Activated T-cell treated with anti-CD3 and anti-CD28 coated beads, Interleukin-2, amount 50 U/mL, for 72 hours (primary cell): ENCODE results near the gene UBE2L3. TPM values are rescaled to one million over a fixed set of nuclear protein-coding genes. Genes with fewer than 3 reads are reported as not detected.

Source experiments
- ATAC-seq, 2 donors: fragments of 150-1000 bp; cut with Tn5 transposase; replicated peaks in 1 of 2; 2 replicates each; pipeline ENCODE4 v1.10.0; 2021; ENCODE audit warnings: moderate library complexity in 2 of 2, mild to moderate bottlenecking in 1 of 2
- DNase-seq, 2 donors: peaks; one replicate each; pipeline ENCODE4 v3.0.0; 2021 to 2022; ENCODE audit warnings: mixed read lengths in 1 of 2
- H3K27ac Mint-ChIP-seq: one replicate; pipeline ENCODE4 v1.8.0; 2022; ENCODE audit warnings: mild to moderate bottlenecking, moderate library complexity, mixed read lengths
- H3K27me3 Mint-ChIP-seq: one replicate; pipeline ENCODE4 v1.8.0; 2022; ENCODE audit warnings: low read depth, mixed read lengths
- H3K36me3 Mint-ChIP-seq, 2 donors: one replicate each; pipeline ENCODE4 v1.8.0; 2022; ENCODE audit warnings: mixed read lengths in 2 of 2, mild to moderate bottlenecking in 1 of 2; ENCODE audit not compliant: insufficient read depth in 2 of 2
- H3K4me1 Mint-ChIP-seq: one replicate; pipeline ENCODE4 v1.8.0; 2022; ENCODE audit warnings: low read depth, mixed read lengths
- H3K4me3 Mint-ChIP-seq, 2 donors: one replicate each; pipeline ENCODE4 v1.8.0; 2022; ENCODE audit warnings: mild to moderate bottlenecking in 2 of 2, mixed read lengths in 2 of 2, moderate library complexity in 2 of 2
- H3K9me3 Mint-ChIP-seq, 2 donors: one replicate each; pipeline ENCODE4 v1.8.0; 2022; ENCODE audit warnings: mixed read lengths in 2 of 2
- total RNA-seq, 2 donors: library from RNA; stranded (reverse); gene quantifications; one replicate each; pipeline ENCODE4 v1.2.3, GENCODE V29; 2022

Gene UBE2L3
- total RNA-seq, 2 donors from 2014 or later, result 42.7 to 43.5 TPM

DNA sequence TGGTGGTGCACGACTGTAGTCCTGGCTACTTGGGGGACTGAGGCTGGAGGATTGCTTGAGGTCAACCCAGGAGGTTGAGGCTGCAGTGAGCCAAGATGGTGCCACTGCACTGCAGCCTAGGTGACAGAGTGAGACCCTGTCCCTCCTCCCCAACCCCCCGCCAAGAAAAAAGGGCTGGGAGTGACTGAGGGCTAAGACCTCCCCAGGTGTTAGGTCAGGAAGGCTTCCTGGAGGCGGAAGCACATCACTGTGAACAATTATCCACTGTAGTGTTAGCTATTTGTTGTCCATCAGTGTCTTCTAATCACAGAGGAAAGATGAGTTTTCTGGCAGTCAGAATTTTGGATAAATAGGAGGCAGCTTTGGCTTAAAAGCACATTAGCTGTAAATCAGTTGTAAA, 53.5 kb downstream of the UBE2L3 start:
- Mint-ChIP-seq H3K27ac (no peak overlapping the region), H3K4me3 (no peak overlapping the region), H3K9me3 (no peaks in the 10 kb centered on the region), H3K27me3 (no peaks in the 10 kb centered on the region), H3K4me1 (peaks cover 28% of the 10 kb centered on the region), H3K36me3 (peaks cover 1 to 12% of the 10 kb centered on the region in 2 donors)
- DNase-seq (no peak), ATAC-seq (no peak)

GRCh38 chr22:21622011-21622918, 54.8 kb downstream of the UBE2L3 start:
- Mint-ChIP-seq H3K36me3 (peaks cover 0 to 11% of the 10 kb centered on the region in 2 donors), H3K9me3 (no peaks in the 10 kb centered on the region), H3K27ac (peak overlapping the region; percentile 30), H3K4me3 (no peak overlapping the region), H3K4me1 (peaks cover 40% of the 10 kb centered on the region), H3K27me3 (no peaks in the 10 kb centered on the region)
- no peak for ATAC-seq
- no peak for DNase-seq

GRCh38 chr22:21622919-21623647, 55.6 kb downstream of the UBE2L3 start:
- no peak overlapping the region for H3K4me3 Mint-ChIP-seq

GRCh38 chr22:21623648-21623970, 56.1 kb downstream of the UBE2L3 start:
- peaks cover 53% of the 10 kb centered on the region for H3K4me1 Mint-ChIP-seq
- ATAC-seq (no peak), DNase-seq (no peak)
- H3K4me3 Mint-ChIP-seq, result no peak overlapping the region
- no peak overlapping the region for H3K27ac Mint-ChIP-seq
- H3K9me3 Mint-ChIP-seq, result no peaks in the 10 kb centered on the region
- peaks cover 0 to 21% of the 10 kb centered on the region in 2 donors for H3K36me3 Mint-ChIP-seq
- no peaks in the 10 kb centered on the region for H3K27me3 Mint-ChIP-seq

More at GRCh38 chr22:21622919-21623647, 55.6 kb downstream of the UBE2L3 start:
- Mint-ChIP-seq H3K4me1 (peaks cover 48% of the 10 kb centered on the region), H3K27ac (peak overlapping the region; percentile 30), H3K27me3 (no peaks in the 10 kb centered on the region), H3K36me3 (peaks cover 0 to 18% of the 10 kb centered on the region in 2 donors), H3K9me3 (no peaks in the 10 kb centered on the region)
- DNase-seq, result no peak
- no peak for ATAC-seq

DNA sequence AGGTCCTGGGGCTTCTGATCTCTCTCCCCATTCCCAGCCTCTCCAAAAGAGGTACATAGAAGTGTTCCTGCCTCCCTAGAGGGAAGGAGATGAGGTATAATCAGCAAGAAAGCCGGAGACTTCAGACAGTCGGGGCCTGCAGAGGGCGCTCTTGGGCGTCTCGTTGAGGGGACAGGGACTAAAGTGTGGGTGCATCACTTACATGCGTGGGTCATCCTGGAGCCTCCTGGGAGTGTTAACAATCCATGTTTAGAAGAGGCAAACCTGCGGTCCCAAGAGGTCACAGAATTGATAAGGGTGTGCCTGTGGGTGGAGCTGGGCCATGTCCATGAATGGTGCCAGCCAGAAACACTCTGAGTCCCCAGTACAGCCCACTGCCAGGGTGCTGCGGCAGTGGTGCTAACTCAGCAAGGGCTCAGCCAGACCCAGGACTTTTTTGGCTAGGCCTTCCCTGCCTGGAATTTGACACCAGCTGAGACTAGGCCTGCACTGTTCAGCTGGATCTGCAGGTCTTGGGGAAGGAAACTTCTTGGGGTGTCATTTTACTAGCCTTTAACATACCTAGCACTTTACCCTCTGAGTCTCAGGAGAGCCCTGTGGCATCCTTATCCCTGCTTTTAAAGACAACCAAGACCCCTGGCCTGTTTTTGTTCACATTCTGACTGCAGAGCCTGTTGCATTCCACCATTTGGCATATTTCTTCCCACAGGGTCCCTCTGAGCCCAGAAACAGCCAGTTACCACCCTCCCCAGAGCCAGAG, 56.8 kb downstream of the UBE2L3 start:
- H3K36me3 Mint-ChIP-seq, result peaks cover 2 to 23% of the 10 kb centered on the region in 2 donors
- ATAC-seq, result peak in 1 of 2 donors; percentile 10
- peak; percentile 47 to 53 for DNase-seq
- no peak overlapping the region for H3K4me3 Mint-ChIP-seq
- H3K27me3 Mint-ChIP-seq, result no peaks in the 10 kb centered on the region
- no peaks in the 10 kb centered on the region for H3K9me3 Mint-ChIP-seq
- peak overlapping the region; percentile 84 for H3K27ac Mint-ChIP-seq
- peaks cover 58% of the 10 kb centered on the region for H3K4me1 Mint-ChIP-seq

DNA sequence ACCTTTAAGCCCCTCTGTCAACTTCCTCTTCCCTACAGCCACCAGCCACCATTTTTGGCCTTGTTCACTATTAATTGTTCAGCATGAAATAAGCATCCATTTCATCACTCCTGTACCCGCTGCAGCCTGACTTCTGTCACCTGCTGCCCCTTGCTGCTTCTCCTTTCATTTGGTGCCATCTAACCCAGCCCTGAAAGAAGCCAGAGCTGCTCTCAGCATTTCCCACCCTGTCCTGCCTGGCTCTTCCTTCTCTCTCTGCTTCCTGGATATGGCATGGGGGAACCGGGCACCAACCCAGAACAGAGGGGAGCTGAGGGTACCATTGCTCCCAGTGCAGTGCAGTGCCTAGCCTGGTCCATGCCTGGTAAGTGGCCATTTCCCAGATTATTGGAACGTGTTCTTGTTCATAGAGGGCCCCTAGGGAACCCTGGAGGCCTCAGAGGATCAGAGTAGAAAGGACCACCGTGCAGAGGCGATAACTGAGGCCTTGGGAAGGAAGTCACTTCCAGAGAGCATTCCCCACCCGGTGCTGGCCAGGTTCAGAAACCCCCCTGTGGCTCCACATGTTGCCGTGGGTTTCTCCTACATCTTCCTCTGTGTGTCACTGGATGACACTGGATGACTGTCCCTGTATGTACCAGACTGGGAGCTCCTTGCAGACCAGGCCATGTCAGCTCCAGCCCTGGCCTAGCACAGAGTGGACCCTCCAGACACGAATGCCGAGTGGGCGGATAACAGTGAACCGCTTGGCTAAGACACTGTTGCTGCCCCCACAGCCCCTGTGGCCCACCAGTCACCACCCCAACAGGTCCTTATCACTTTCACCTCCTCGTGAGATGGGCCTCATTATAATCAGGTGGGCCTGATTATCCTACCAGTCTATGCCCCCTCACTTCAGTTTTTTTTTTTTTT, 57.6 kb downstream of the UBE2L3 start:
- Mint-ChIP-seq H3K9me3 (no peaks in the 10 kb centered on the region), H3K27me3 (no peaks in the 10 kb centered on the region), H3K27ac (peak overlapping the region; percentile 84), H3K4me3 (no peak overlapping the region), H3K36me3 (peaks cover 2 to 21% of the 10 kb centered on the region in 2 donors), H3K4me1 (peaks cover 56% of the 10 kb centered on the region)
- DNase-seq, result no peak
- no peak for ATAC-seq

DNA sequence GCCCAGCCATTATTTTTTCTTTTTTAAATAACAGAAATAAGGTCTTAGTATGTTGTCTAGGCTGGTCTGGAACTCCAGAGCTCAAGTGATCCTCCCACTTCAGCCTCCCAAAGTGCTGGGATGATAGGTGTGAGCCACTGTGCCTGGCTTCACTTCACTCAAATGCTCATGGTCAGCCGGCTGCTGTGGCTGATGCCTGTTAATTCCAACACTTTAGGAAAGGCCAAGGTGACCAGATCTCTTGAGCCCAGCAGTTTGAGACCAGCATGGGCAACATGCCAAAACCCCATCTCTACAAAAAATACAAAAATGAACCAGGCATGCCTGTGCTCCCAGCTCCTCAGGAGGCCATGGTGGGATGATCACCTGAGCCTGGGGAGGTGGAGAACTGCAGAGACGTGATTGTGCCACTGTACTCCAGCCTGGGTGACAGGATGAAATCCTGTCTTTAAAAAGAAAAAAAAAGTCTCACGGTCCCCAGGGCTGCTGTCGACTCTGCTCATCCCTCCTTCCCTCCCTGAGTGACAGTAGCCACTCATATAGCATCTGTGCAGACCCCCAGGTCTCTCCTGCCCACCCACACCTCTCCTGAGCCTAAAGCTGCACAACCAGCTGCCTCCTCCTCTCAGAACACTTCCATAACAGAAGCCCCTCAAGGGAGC, 58.7 kb downstream of the UBE2L3 start:
- H3K9me3 Mint-ChIP-seq, result no peaks in the 10 kb centered on the region
- peak overlapping the region; percentile 82 for H3K27ac Mint-ChIP-seq
- peaks cover 62% of the 10 kb centered on the region for H3K4me1 Mint-ChIP-seq
- peak overlapping the region in 1 of 2 donors; percentile 35 for H3K4me3 Mint-ChIP-seq
- H3K36me3 Mint-ChIP-seq, result peaks cover 2 to 19% of the 10 kb centered on the region in 2 donors
- ATAC-seq (no peak), DNase-seq (no peak)
- no peaks in the 10 kb centered on the region for H3K27me3 Mint-ChIP-seq

GRCh38 chr22:21626735-21627469, 59.4 kb downstream of the UBE2L3 start:
- H3K4me1 Mint-ChIP-seq, result peaks cover 68% of the 10 kb centered on the region
- H3K9me3 Mint-ChIP-seq, result no peaks in the 10 kb centered on the region
- peaks cover 2 to 19% of the 10 kb centered on the region in 2 donors for H3K36me3 Mint-ChIP-seq
- H3K27ac Mint-ChIP-seq, result no peak overlapping the region
- peak overlapping the region; percentile 91 to 92 for H3K4me3 Mint-ChIP-seq
- no peaks in the 10 kb centered on the region for H3K27me3 Mint-ChIP-seq
- DNase-seq (no peak), ATAC-seq (no peak)

DNA sequence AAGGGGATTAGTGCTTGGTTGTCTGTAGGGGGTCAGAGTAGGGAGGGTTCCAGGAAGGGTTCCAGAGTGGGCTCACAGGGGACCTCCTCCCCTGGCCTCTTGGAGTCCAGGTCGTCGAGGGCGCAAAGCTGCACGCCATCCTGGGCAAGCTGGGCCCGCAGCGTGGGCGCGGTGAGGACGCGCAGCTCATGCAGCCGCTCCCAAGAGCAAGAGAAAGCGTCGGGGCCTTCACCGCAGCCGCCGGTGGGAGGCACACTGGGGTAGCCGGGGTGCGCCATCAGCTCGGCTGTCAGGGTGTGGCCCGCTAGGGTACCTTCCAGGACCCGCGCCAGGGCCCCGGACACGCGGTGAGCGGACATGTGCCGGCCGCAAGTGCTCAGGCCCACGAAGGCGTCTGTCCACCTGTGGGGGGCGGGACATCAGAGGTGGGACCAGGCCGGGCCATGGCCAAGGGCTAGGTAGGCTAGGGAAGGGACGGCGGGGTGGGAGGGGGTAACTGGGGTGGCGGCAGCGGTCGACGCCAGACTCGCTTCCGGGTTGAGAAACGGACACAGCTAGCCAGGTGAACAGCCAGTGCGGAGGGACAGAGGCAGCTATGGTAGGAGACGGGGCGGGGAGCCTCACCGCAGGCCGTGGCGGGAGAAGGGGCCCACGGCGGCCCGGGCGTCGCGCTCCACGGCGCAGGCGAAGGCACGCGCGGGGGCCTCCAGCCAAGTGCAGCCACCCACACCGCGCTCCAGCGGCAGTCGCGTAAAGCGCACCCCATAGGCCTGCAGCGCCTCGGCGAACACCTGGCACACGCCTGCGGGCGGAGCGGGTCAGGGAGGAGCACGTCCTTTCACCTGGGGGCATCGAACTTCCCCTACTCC, 61.1 kb downstream of the UBE2L3 start:
- Mint-ChIP-seq H3K4me3 (peak overlapping the region; percentile 91 to 92), H3K27me3 (no peaks in the 10 kb centered on the region), H3K27ac (peak overlapping the region; percentile 79), H3K9me3 (no peaks in the 10 kb centered on the region), H3K4me1 (peaks cover 64% of the 10 kb centered on the region), H3K36me3 (peaks cover 2 to 16% of the 10 kb centered on the region in 2 donors)
- no peak for DNase-seq
- peak; percentile 3 to 14 for ATAC-seq

DNA sequence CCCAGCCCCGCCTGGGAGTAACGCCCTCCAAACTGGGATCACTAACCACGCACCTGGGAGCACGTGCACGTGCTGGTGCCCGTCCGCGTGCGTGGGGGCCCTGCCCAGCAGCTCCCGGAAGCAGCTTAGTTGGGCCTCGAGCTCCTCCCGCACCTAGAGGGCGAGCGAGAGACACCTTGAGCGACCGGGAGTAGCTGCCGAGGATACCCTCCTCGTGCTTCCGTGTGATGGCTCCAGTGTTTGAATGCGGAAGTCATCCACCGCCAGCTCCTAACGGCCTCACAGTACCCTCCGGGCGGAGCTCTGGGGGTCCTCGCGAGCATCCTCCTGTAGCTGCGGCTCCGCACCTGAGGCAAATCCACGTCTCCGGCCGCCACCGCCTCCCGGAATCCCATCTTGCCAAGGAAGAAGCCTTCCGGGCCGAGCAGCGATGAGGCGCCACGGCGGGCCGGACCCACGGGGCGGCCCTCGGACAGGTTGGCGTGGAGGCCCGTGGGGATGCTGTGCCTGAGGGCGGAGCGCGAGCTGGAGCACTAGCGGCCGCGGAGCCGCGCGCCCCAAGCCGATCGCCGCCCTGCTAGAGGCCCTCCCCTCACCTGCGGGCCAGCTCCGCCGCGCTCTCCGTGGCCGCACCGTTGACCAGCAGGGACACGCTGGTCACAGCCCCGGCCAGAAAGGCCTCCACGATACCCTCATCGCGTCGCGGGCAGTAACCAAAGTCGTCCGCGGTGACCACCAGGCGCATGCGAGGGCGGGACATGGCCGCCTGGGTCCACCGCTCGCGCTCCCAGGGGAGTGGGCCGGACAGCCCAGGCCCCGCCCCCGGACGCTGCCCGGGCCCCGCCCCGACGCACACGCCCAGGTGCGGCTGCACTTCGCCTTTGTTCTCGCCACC, 62.0 kb downstream of the UBE2L3 start, which contains the start of gene YDJC:
Gene YDJC, minus strand, starts transcription at position 768 of the 895 bp plus-strand sequence. Its CDS starts 8 bp downstream, at position 760.
- Mint-ChIP-seq H3K9me3 (no peaks in the 10 kb centered on the region), H3K36me3 (peaks cover 2 to 16% of the 10 kb centered on the region in 2 donors), H3K27ac (peak within 1 kb of the TSS; percentile 79), H3K27me3 (no peaks in the 10 kb centered on the region), H3K4me3 (peak within 1 kb of the TSS; percentile 91 to 92), H3K4me1 (peaks cover 64% of the 10 kb centered on the region)
- peak; percentile 88 to 90 for ATAC-seq
- DNase-seq, result peak; percentile 96 to 98
